Astrocyte (in vitro differentiated cells and primary cell): ENCODE measurements around the gene SEPTIN1. TPM values are rescaled to one million over a fixed set of nuclear protein-coding genes. Genes with fewer than 3 reads are reported as not detected.

Experiments used
- DNase-seq: peaks from one replicate; pipeline ENCODE4 v3.0.0-alpha.2; 2010; ENCODE audit warnings: low read depth
- FAIRE-seq: peaks from 2 replicates; lab custom pipeline; 2011; peaks lifted over from hg19 to GRCh38; lab: Jason Lieb, UNC
- H2AFZ ChIP-seq: 2 replicates; pipeline ENCODE4 v1.6.0; 2012; ENCODE audit warnings: low read depth, low read length, inconsistent platforms
- H3K27ac ChIP-seq: 2 replicates; pipeline ENCODE4 v1.5.1; 2011; ENCODE audit warnings: low read depth, low read length, inconsistent platforms
- H3K27me3 ChIP-seq: 2 replicates; pipeline ENCODE4 v1.6.0; 2011; ENCODE audit warnings: low read length, inconsistent platforms; ENCODE audit not compliant: insufficient read depth
- H3K36me3 ChIP-seq: 2 replicates; pipeline ENCODE4 v1.5.1; 2011; ENCODE audit warnings: low read length, inconsistent platforms; ENCODE audit not compliant: insufficient read depth
- H3K4me1 ChIP-seq: 2 replicates; pipeline ENCODE4 v1.5.1; 2011; ENCODE audit warnings: low read length, inconsistent platforms; ENCODE audit not compliant: insufficient read depth
- H3K4me2 ChIP-seq: 2 replicates; pipeline ENCODE4 v1.6.0; 2012; ENCODE audit warnings: low read length, inconsistent platforms
- H3K4me3 ChIP-seq: 2 replicates; pipeline ENCODE4 v1.5.1; 2011; ENCODE audit warnings: low read depth, mild to moderate bottlenecking, low read length, inconsistent platforms; ENCODE audit not compliant: insufficient read depth
- H3K79me2 ChIP-seq: 2 replicates; pipeline ENCODE4 v1.6.0; 2012; ENCODE audit warnings: mild to moderate bottlenecking, low read length, inconsistent platforms; ENCODE audit not compliant: insufficient read depth
- H3K9ac ChIP-seq: 2 replicates; pipeline ENCODE4 v1.6.0; 2012; ENCODE audit warnings: mild to moderate bottlenecking, low read length, inconsistent platforms
- H3K9me3 ChIP-seq: 2 replicates; pipeline ENCODE4 v1.5.1; 2012; ENCODE audit warnings: low read depth, mild to moderate bottlenecking, low read length, inconsistent platforms; ENCODE audit not compliant: insufficient read depth
- H4K20me1 ChIP-seq: 2 replicates; pipeline ENCODE4 v1.6.0; 2012; ENCODE audit warnings: low read length, inconsistent platforms; ENCODE audit not compliant: insufficient read depth
- H3K27ac Mint-ChIP-seq: one replicate; pipeline ENCODE4 v1.8.0; 2021; ENCODE audit warnings: mild to moderate bottlenecking, mixed read lengths; ENCODE audit not compliant: unreplicated experiment
- H3K27me3 Mint-ChIP-seq: one replicate; pipeline ENCODE4 v1.8.0; 2021; ENCODE audit warnings: low read depth, mixed read lengths; ENCODE audit not compliant: unreplicated experiment
- H3K36me3 Mint-ChIP-seq: one replicate; pipeline ENCODE4 v1.8.0; 2021; ENCODE audit warnings: low read depth, mixed read lengths; ENCODE audit not compliant: unreplicated experiment
- H3K4me1 Mint-ChIP-seq: one replicate; pipeline ENCODE4 v1.8.0; 2021; ENCODE audit warnings: low read depth, mixed read lengths; ENCODE audit not compliant: unreplicated experiment
- H3K4me3 Mint-ChIP-seq: one replicate; pipeline ENCODE4 v1.8.0; 2021; ENCODE audit warnings: mild to moderate bottlenecking, moderate library complexity, mixed read lengths; ENCODE audit not compliant: unreplicated experiment
- H3K9me3 Mint-ChIP-seq: one replicate; pipeline ENCODE4 v1.8.0; 2021; ENCODE audit warnings: mild to moderate bottlenecking, mixed read lengths; ENCODE audit not compliant: unreplicated experiment
- EZH2 ChIP-seq: IDR thresholded peaks from 2 replicates; pipeline ENCODE4 v1.6.1; 2012; ENCODE audit warnings: mild to moderate bottlenecking, low read length, inconsistent platforms; ENCODE audit not compliant: insufficient read depth
- total RNA-seq: library from RNA; stranded (reverse); gene quantifications from 2 replicates; pipeline ENCODE4 v1.2.1, GENCODE V29; 2021
- TF ChIP-seq, protein P1 (sequence below): IDR thresholded peaks from 2 replicates; pipeline ENCODE4 v1.5.1; 2011; ENCODE audit warnings: low read depth, mild to moderate bottlenecking, inconsistent platforms, low read length, moderate library complexity; ENCODE audit not compliant: insufficient read depth

Gene SEPTIN1
- total RNA-seq, 1 donor from 2014 or later: 0.48 TPM

DNA sequence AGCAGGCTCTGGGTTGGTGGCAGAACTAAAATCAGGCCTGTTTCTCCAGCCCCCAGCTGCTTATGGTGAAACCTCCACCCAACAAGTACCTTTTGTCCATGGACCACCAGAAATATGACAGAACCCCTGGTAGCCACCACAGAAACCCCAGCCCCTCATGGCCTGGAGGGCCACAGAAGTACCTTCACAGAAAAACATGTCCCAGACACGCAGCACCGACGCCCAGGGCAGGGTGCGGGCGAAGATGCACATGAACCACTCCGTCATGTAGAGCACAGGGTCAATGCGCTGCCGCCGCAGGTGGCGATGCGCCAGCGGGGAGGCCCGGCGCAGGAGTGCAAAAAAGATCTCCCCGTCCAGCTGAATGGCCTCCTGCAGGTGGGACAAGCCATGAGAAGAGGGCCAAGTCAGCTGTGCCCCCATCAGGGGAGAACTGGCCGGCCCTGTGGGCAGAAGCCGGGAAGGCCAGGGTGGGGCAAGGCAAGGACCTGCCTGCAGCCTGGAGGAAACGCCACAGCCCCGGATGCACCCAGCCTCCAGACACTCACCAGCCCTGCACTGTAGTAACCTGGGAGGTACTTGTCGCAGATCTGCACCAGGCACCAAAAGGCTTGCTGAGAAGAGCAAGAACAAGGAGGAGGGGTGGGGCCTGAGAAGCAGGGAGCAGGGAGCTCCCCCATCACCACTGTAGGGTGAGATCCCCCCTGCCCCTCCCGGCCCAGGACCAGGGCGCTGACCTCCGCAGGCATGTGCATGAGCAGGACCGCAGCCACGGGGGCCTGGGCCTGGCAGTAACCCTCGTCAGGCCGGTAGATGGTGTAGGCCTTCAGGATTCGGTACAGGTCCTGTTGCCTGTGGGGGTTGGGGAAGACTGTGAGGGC lies 23.1 kb downstream of the SEPTIN1 start:
- TF ChIP-seq EZH2: no peak
- TF ChIP-seq, protein P1, sequence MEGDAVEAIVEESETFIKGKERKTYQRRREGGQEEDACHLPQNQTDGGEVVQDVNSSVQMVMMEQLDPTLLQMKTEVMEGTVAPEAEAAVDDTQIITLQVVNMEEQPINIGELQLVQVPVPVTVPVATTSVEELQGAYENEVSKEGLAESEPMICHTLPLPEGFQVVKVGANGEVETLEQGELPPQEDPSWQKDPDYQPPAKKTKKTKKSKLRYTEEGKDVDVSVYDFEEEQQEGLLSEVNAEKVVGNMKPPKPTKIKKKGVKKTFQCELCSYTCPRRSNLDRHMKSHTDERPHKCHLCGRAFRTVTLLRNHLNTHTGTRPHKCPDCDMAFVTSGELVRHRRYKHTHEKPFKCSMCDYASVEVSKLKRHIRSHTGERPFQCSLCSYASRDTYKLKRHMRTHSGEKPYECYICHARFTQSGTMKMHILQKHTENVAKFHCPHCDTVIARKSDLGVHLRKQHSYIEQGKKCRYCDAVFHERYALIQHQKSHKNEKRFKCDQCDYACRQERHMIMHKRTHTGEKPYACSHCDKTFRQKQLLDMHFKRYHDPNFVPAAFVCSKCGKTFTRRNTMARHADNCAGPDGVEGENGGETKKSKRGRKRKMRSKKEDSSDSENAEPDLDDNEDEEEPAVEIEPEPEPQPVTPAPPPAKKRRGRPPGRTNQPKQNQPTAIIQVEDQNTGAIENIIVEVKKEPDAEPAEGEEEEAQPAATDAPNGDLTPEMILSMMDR: no peak
- peaks cover 20% of the 10 kb centered on the region for H3K36me3 ChIP-seq
- FAIRE-seq (no peak), DNase-seq (no peak)
- no peak overlapping the region for H3K4me3 Mint-ChIP-seq
- H3K4me1 ChIP-seq: peaks cover 7% of the 10 kb centered on the region
- H3K4me3 ChIP-seq: no peak overlapping the region
- peaks cover 77% of the 10 kb centered on the region for H3K79me2 ChIP-seq
- no peak overlapping the region for H3K9ac ChIP-seq
- H3K4me1 Mint-ChIP-seq: peaks cover 15% of the 10 kb centered on the region
- no peak overlapping the region for H3K27ac Mint-ChIP-seq
- H3K27me3 Mint-ChIP-seq: no peaks in the 10 kb centered on the region
- no peaks in the 10 kb centered on the region for H3K27me3 ChIP-seq
- H3K36me3 Mint-ChIP-seq: peaks cover 24% of the 10 kb centered on the region
- H2AFZ ChIP-seq: no peak overlapping the region
- H3K9me3 ChIP-seq: no peaks in the 10 kb centered on the region
- H3K9me3 Mint-ChIP-seq: no peaks in the 10 kb centered on the region
- peaks cover 48% of the 10 kb centered on the region for H4K20me1 ChIP-seq
- H3K27ac ChIP-seq: no peak overlapping the region
- H3K4me2 ChIP-seq: no peak overlapping the region

DNA sequence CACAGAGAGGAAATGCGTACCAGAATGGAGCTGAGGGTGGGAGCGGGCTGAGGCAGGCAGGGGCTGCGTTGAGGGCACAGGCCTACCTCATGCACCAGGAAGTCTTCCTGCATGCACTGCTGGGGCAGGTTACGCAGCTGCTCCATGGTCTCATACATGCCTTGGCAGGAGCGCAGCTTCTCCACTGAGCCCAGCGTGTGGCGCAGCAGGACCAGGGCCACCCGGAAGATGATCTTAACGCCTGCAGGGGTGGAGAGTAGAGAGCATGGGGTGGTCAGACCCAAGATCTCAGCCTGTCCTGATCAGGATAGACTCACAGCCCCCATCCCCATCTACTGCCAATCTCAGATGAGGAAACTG lies 23.8 kb downstream of the SEPTIN1 start:
- no peak overlapping the region for H3K4me3 Mint-ChIP-seq
- no peaks in the 10 kb centered on the region for H3K9me3 Mint-ChIP-seq
- H3K79me2 ChIP-seq: peaks cover 77% of the 10 kb centered on the region
- H3K36me3 ChIP-seq: peaks cover 19% of the 10 kb centered on the region
- no peaks in the 10 kb centered on the region for H3K9me3 ChIP-seq
- H3K27me3 ChIP-seq: no peaks in the 10 kb centered on the region
- H3K27me3 Mint-ChIP-seq: no peaks in the 10 kb centered on the region
- H3K4me2 ChIP-seq: no peak overlapping the region
- no peak overlapping the region for H3K27ac ChIP-seq
- TF ChIP-seq, protein P1: no peak
- TF ChIP-seq EZH2: no peak
- DNase-seq (no peak), FAIRE-seq (no peak)
- peaks cover 26% of the 10 kb centered on the region for H3K36me3 Mint-ChIP-seq
- H4K20me1 ChIP-seq: peaks cover 43% of the 10 kb centered on the region
- H2AFZ ChIP-seq: no peak overlapping the region
- no peak overlapping the region for H3K9ac ChIP-seq
- no peak overlapping the region for H3K4me3 ChIP-seq
- H3K27ac Mint-ChIP-seq: no peak overlapping the region
- H3K4me1 ChIP-seq: peaks cover 10% of the 10 kb centered on the region
- peaks cover 15% of the 10 kb centered on the region for H3K4me1 Mint-ChIP-seq
